H9 (cell line): Measurements from ENCODE around the gene GRHPR. TPM values are rescaled to one million over a fixed set of nuclear protein-coding genes. Genes with fewer than 3 reads are reported as not detected.

Experiments used
- DNase-seq: peaks from one replicate; pipeline ENCODE4 v3.0.0-alpha.2; 2017
- H2AFZ ChIP-seq: one replicate; pipeline ENCODE4 v1.6.1; 2013; ENCODE audit warnings: mild to moderate bottlenecking, low read length, control low read depth, moderate library complexity
- H2AK5ac ChIP-seq: 2 replicates; pipeline ENCODE4 v1.6.1; 2013; ENCODE audit warnings: low read length, control low read depth, mixed read lengths; ENCODE audit not compliant: insufficient read length
- H2BK120ac ChIP-seq: one replicate; pipeline ENCODE4 v1.6.1; 2013; ENCODE audit warnings: low read depth, mild to moderate bottlenecking, low read length, control low read depth, inconsistent platforms; ENCODE audit not compliant: poor library complexity, severe bottlenecking
- H2BK12ac ChIP-seq: 2 replicates; pipeline ENCODE4 v1.6.1; 2013; ENCODE audit warnings: low read length, control low read depth, mixed read lengths, low read depth; ENCODE audit not compliant: insufficient read length
- H2BK15ac ChIP-seq: 2 replicates; pipeline ENCODE4 v1.6.1; 2013; ENCODE audit warnings: low read depth, low read length, control low read depth
- H2BK20ac ChIP-seq: one replicate; pipeline ENCODE4 v1.6.1; 2013; ENCODE audit warnings: low read depth, mild to moderate bottlenecking, low read length, control low read depth, inconsistent platforms; ENCODE audit not compliant: poor library complexity, severe bottlenecking
- H2BK5ac ChIP-seq: 2 replicates; pipeline ENCODE4 v1.6.1; 2013; ENCODE audit warnings: low read length, control low read depth, mixed read lengths; ENCODE audit not compliant: insufficient read length
- H3K14ac ChIP-seq: 2 replicates; pipeline ENCODE4 v1.6.1; 2013; ENCODE audit warnings: low read length, control low read depth; ENCODE audit not compliant: insufficient read depth
- H3K18ac ChIP-seq: 2 replicates; pipeline ENCODE4 v1.6.1; 2013; ENCODE audit warnings: low read depth, mild to moderate bottlenecking, mixed read lengths, low read length, control low read depth; ENCODE audit not compliant: insufficient read length
- H3K23ac ChIP-seq: 2 replicates; pipeline ENCODE4 v1.6.1; 2013; ENCODE audit warnings: low read length, control low read depth, mixed read lengths, low read depth; ENCODE audit not compliant: insufficient read length
- H3K23me2 ChIP-seq: 2 replicates; pipeline ENCODE4 v1.6.1; 2013; ENCODE audit warnings: low read depth, mild to moderate bottlenecking, mixed read lengths, low read length, control low read depth; ENCODE audit not compliant: insufficient read length, poor library complexity, severe bottlenecking
- H3K27ac ChIP-seq: 2 replicates; pipeline ENCODE4 v1.5.1; 2013; ENCODE audit warnings: low read length, control low read depth, mixed read lengths, low read depth; ENCODE audit not compliant: insufficient read length
- H3K27me3 ChIP-seq: 2 replicates; pipeline ENCODE4 v1.6.1; 2013; ENCODE audit warnings: low read length, control low read depth, inconsistent platforms; ENCODE audit not compliant: insufficient read depth
- H3K4ac ChIP-seq: 2 replicates; pipeline ENCODE4 v1.6.1; 2013; ENCODE audit warnings: low read depth, mild to moderate bottlenecking, control low read depth, inconsistent platforms, low read length, moderate library complexity
- H3K4me1 ChIP-seq: 2 replicates; pipeline ENCODE4 v1.6.1; 2013; ENCODE audit warnings: low read length, control low read depth, inconsistent platforms; ENCODE audit not compliant: insufficient read depth
- H3K4me2 ChIP-seq: 2 replicates; pipeline ENCODE4 v1.6.1; 2013; ENCODE audit warnings: low read length, control low read depth, mixed read lengths; ENCODE audit not compliant: insufficient read length, insufficient read depth
- H3K56ac ChIP-seq: 2 replicates; pipeline ENCODE4 v1.6.1; 2013; ENCODE audit warnings: low read depth, mild to moderate bottlenecking, mixed read lengths, low read length, control low read depth; ENCODE audit not compliant: insufficient read length
- H3K79me1 ChIP-seq: 2 replicates; pipeline ENCODE4 v1.6.1; 2013; ENCODE audit warnings: low read depth, mild to moderate bottlenecking, moderate library complexity, low read length, control low read depth, inconsistent platforms; ENCODE audit not compliant: insufficient read depth, poor library complexity, severe bottlenecking
- H3K79me2 ChIP-seq: 2 replicates; pipeline ENCODE4 v1.6.1; 2013; ENCODE audit warnings: low read length, control low read depth, inconsistent platforms; ENCODE audit not compliant: insufficient read depth
- H3K9ac ChIP-seq: 2 replicates; pipeline ENCODE4 v1.6.1; 2013; ENCODE audit warnings: low read length, control low read depth, mixed read lengths; ENCODE audit not compliant: insufficient read length; ENCODE audit errors: extremely low read depth
- H3K9me3 ChIP-seq: one replicate; pipeline ENCODE4 v1.6.1; 2013; ENCODE audit warnings: low read depth, low read length, inconsistent platforms; ENCODE audit not compliant: control insufficient read depth
- H3T11ph ChIP-seq: one replicate; pipeline ENCODE4 v1.6.1; 2013; ENCODE audit warnings: mild to moderate bottlenecking, low read length, control low read depth, inconsistent platforms
- H4K20me1 ChIP-seq: one replicate; pipeline ENCODE4 v1.6.1; 2013; ENCODE audit not compliant: control insufficient read depth, insufficient read length, insufficient read depth
- H4K5ac ChIP-seq: 2 replicates; pipeline ENCODE4 v1.6.1; 2013; ENCODE audit warnings: low read depth, mild to moderate bottlenecking, mixed read lengths, low read length, control low read depth; ENCODE audit not compliant: insufficient read length
- H4K8ac ChIP-seq: replicated peaks from 2 replicates; pipeline ENCODE4 v1.6.1; 2013; ENCODE audit warnings: low read length, control low read depth, mixed read lengths, low read depth; ENCODE audit not compliant: insufficient read length
- H4K91ac ChIP-seq: 2 replicates; pipeline ENCODE4 v1.6.1; 2013; ENCODE audit warnings: low read depth, mild to moderate bottlenecking, moderate library complexity, mixed read lengths, low read length, control low read depth; ENCODE audit not compliant: insufficient read length
- H3K27ac Mint-ChIP-seq, 3 experiments: 2 replicates in 2 of 3; 3 replicates in 1 of 3; pipeline ENCODE4 v1.8.0; 2020 to 2021; ENCODE audit warnings: mixed read lengths in 3 of 3, mild to moderate bottlenecking in 1 of 3, moderate library complexity in 1 of 3
- H3K27me3 Mint-ChIP-seq: 2 replicates; pipeline ENCODE4 v1.8.0; 2021; ENCODE audit warnings: low read depth, mild to moderate bottlenecking, moderate library complexity, mixed read lengths
- H3K36me3 Mint-ChIP-seq, 3 experiments: 2 replicates in 2 of 3; 3 replicates in 1 of 3; pipeline ENCODE4 v1.8.0; 2020 to 2021; ENCODE audit warnings: low read depth in 3 of 3, mixed read lengths in 3 of 3; ENCODE audit not compliant: insufficient read depth in 1 of 3
- H3K4me1 Mint-ChIP-seq, 2 experiments: 2 replicates each; pipeline ENCODE4 v1.8.0; 2020; ENCODE audit warnings: mixed read lengths in 2 of 2
- H3K4me3 Mint-ChIP-seq, 2 experiments: 2 replicates in 1 of 2; 3 replicates in 1 of 2; pipeline ENCODE4 v1.8.0; 2020 to 2021; ENCODE audit warnings: mild to moderate bottlenecking in 2 of 2, mixed read lengths in 2 of 2, moderate library complexity in 1 of 2
- H3K9me3 Mint-ChIP-seq, 2 experiments: 2 replicates in 1 of 2; 3 replicates in 1 of 2; pipeline ENCODE4 v1.8.0; 2020; ENCODE audit warnings: mild to moderate bottlenecking in 2 of 2, mixed read lengths in 2 of 2, moderate library complexity in 1 of 2
- WGBS: extraction: QIAGEN DNeasy Blood & Tissue Kit; methylation state at CpG from one replicate; pipeline ENCODE4 v1.1.7; 2013; ENCODE audit warnings: missing lambda C conversion rate, low lambda C conversion rate, mixed read lengths; ENCODE audit not compliant: insufficient read length; ENCODE audit errors: extremely low coverage; 5-methylcytosine and 5-hydroxymethylcytosine counted together
- total RNA-seq: library from RNA; stranded (reverse); gene quantifications from 2 replicates; pipeline ENCODE4 v1.2.1, GENCODE V29; 2021
- TF ChIP-seq, protein P1 (sequence below): fragments of 200-600 bp; sonication (generic); conservative IDR thresholded peaks from 3 replicates; pipeline ENCODE4 v1.8.0; 2021; ENCODE audit warnings: antibody characterized with exemption, mild to moderate bottlenecking

The GRHPR gene
- total RNA-seq, 1 experiment from 2014 or later: 97.9 TPM

DNA sequence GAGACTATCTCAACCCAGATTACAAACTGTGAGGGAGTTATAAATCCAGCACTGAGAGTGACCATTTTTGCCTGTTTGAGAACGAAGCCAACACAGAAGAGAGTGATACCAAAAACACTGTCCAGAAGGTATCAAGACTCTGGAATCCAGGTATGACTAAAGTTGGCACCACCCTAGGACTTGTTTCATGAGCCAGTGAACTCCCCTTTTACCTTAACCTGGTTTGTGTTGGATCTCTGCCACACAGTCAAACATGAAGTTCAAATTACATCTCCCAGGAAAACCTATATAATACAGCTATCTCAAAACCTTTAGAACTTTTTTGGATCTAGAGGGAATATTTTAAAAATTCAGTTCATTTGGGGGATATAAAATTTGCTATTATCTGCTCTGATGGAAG, 31.3 kb downstream of the GRHPR start:
- no peaks in the 10 kb centered on the region for H3K27me3 ChIP-seq
- no peak overlapping the region for H4K91ac ChIP-seq
- H3K27ac Mint-ChIP-seq: no peak overlapping the region
- no peak overlapping the region for H3K4me2 ChIP-seq
- no peak overlapping the region for H3K18ac ChIP-seq
- no peak overlapping the region for H3K27ac ChIP-seq
- H2AFZ ChIP-seq: no peak overlapping the region
- no peak overlapping the region for H2BK5ac ChIP-seq
- no peak overlapping the region for H2BK15ac ChIP-seq
- H4K5ac ChIP-seq: no peak overlapping the region
- no peaks in the 10 kb centered on the region for H3K9me3 ChIP-seq
- H3K36me3 Mint-ChIP-seq: peaks cover 18 to 32% (median 22%) of the 10 kb centered on the region in 3 experiments
- no peak overlapping the region for H4K8ac ChIP-seq
- H3K4ac ChIP-seq: no peak overlapping the region
- H2BK12ac ChIP-seq: no peak overlapping the region
- no peak overlapping the region for H2BK120ac ChIP-seq
- WGBS: no CpG with 5 or more reads among the region's 1 CpG
- H3K9ac ChIP-seq: no peak overlapping the region
- H2AK5ac ChIP-seq: no peak overlapping the region
- no peaks in the 10 kb centered on the region for H3K23me2 ChIP-seq
- no peak overlapping the region for H3K23ac ChIP-seq
- peaks cover 3 to 9% of the 10 kb centered on the region in 2 experiments; a peak in 3 of 5 replicates for H3K9me3 Mint-ChIP-seq
- H3K4me1 ChIP-seq: no peaks in the 10 kb centered on the region
- peaks cover 23% of the 10 kb centered on the region for H3K79me2 ChIP-seq
- no peak overlapping the region for H3K14ac ChIP-seq
- H3K27me3 Mint-ChIP-seq: 0 out of 2 replicates have a peak, but pooled peaks cover 2% of the 10 kb centered on the region
- H2BK20ac ChIP-seq: no peak overlapping the region
- H3K4me1 Mint-ChIP-seq: peaks cover 30 to 38% of the 10 kb centered on the region in 2 experiments
- DNase-seq: no peak
- no peak overlapping the region for H3K56ac ChIP-seq
- no peaks in the 10 kb centered on the region for H4K20me1 ChIP-seq
- peaks cover 9% of the 10 kb centered on the region for H3K79me1 ChIP-seq
- H3T11ph ChIP-seq: no peak overlapping the region
- no peak overlapping the region for H3K4me3 Mint-ChIP-seq
- TF ChIP-seq, protein P1, sequence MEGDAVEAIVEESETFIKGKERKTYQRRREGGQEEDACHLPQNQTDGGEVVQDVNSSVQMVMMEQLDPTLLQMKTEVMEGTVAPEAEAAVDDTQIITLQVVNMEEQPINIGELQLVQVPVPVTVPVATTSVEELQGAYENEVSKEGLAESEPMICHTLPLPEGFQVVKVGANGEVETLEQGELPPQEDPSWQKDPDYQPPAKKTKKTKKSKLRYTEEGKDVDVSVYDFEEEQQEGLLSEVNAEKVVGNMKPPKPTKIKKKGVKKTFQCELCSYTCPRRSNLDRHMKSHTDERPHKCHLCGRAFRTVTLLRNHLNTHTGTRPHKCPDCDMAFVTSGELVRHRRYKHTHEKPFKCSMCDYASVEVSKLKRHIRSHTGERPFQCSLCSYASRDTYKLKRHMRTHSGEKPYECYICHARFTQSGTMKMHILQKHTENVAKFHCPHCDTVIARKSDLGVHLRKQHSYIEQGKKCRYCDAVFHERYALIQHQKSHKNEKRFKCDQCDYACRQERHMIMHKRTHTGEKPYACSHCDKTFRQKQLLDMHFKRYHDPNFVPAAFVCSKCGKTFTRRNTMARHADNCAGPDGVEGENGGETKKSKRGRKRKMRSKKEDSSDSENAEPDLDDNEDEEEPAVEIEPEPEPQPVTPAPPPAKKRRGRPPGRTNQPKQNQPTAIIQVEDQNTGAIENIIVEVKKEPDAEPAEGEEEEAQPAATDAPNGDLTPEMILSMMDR: no peak
